ENCODE results near the gene USP54. TPM values are rescaled to one million over a fixed set of nuclear protein-coding genes. Genes with fewer than 3 reads are reported as not detected.

The USP54 gene
- total and polyA plus RNA-seq, 2 donors (not counting 1 experiment from before 2014, with no cell fraction given) = 2.3 to 12.9 TPM

- H3K4me1 ChIP-seq (ENCODE audit: control insufficient read depth in 2 of 2, insufficient read depth in 2 of 2, low read length in 2 of 2) = no peaks in the 10 kb centered on the region
- no peaks in the 10 kb centered on the region for H3K9me3 Mint-ChIP-seq (ENCODE audit: insufficient read depth)
- CTCF ChIA-PET = interaction anchor here (0.9 kb wide), 1 partner anchor 18 kb away, joined by 3 read pairs; no protein-coding TSS in a partner anchor
- H3K27ac Mint-ChIP-seq = no peak overlapping the region
- WGBS (ENCODE audit: insufficient coverage) = 100% methylated on average over 3 of the region's 6 CpGs
- no peak overlapping the region for H3K4me2 ChIP-seq (replicated peaks; ENCODE audit: low read depth, low read length, poor library complexity, severe bottlenecking)
- H3K4me3 Mint-ChIP-seq = no peak overlapping the region
- no peak overlapping the region for H3K4me3 ChIP-seq (ENCODE audit: control extremely low read depth in 1 of 5, extremely low read depth in 1 of 5, insufficient read depth in 1 of 5, low read depth in 2 of 5, low read length in 4 of 5)
- no peaks in the 10 kb centered on the region for H4K20me1 ChIP-seq (ENCODE audit: control insufficient read depth, insufficient read depth, low read length, poor library complexity, severe bottlenecking)
- TF ChIP-seq CTCF (IDR thresholded peaks at IDR 0.05) (no peak), EZH2 (IDR thresholded peaks at IDR 0.05; ENCODE audit: borderline replicate concordance, insufficient read depth, low read depth, low read length, poor library complexity, severe bottlenecking) (no peak)
- no peaks in the 10 kb centered on the region for H3K4me1 Mint-ChIP-seq
- no peak for ATAC-seq (ENCODE audit: low read depth)
- peaks cover 3% of the 10 kb centered on the region in 2 experiments for H3K36me3 ChIP-seq (replicated peaks in 1 of 2; ENCODE audit: control extremely low read depth in 1 of 2, control insufficient read depth in 1 of 2, extremely low read depth in 1 of 2, insufficient read depth in 2 of 2, low read length in 1 of 2)
- no peaks in the 10 kb centered on the region for H3K27me3 Mint-ChIP-seq
- H3K27ac ChIP-seq (ENCODE audit: low read length in 2 of 2) = no peak overlapping the region
- no peaks in the 10 kb centered on the region for H3K27me3 ChIP-seq (replicated peaks in 1 of 4; ENCODE audit: control extremely low read depth in 1 of 4, control insufficient read depth in 3 of 4, insufficient read depth in 4 of 4, low read length in 3 of 4)
- H3K79me2 ChIP-seq (ENCODE audit: control insufficient read depth, insufficient read depth, low read length) = no peaks in the 10 kb centered on the region
- POLR2A ChIA-PET = no interaction called here
- no peaks in the 10 kb centered on the region for H3K9me3 ChIP-seq (ENCODE audit: control extremely low read depth in 1 of 3, control insufficient read depth in 2 of 3, insufficient read depth in 1 of 3, low read length in 2 of 3)
- no peak overlapping the region for H3K9ac ChIP-seq (ENCODE audit: low read length)
- no peak overlapping the region for H2AFZ ChIP-seq (ENCODE audit: insufficient read depth, low read depth, low read length, poor library complexity, severe bottlenecking)
- DNase-seq = no peak
- intact Hi-C loops (cut with micrococcal nuclease) = no loop called here
These were observed 131.3 kb downstream of the USP54 start for GRCh38 chr10:73459683-73460314.

GRCh38 chr10:73456187-73456890 lies 134.8 kb downstream of the USP54 start:
- intact Hi-C loops (cut with micrococcal nuclease) = no loop called here
- no peaks in the 10 kb centered on the region for H3K9me3 Mint-ChIP-seq (ENCODE audit: insufficient read depth)
- no peaks in the 10 kb centered on the region for H3K4me1 ChIP-seq (ENCODE audit: control insufficient read depth in 2 of 2, insufficient read depth in 2 of 2, low read length in 2 of 2)
- TF ChIP-seq EZH2 (IDR thresholded peaks at IDR 0.05; ENCODE audit: borderline replicate concordance, insufficient read depth, low read depth, low read length, poor library complexity, severe bottlenecking) = no peak
- TF ChIP-seq CTCF (IDR thresholded peaks at IDR 0.05) = no peak
- ATAC-seq (ENCODE audit: low read depth) = no peak
- CTCF ChIA-PET = no interaction called here
- no peaks in the 10 kb centered on the region for H3K4me1 Mint-ChIP-seq
- no peak overlapping the region for H3K4me3 Mint-ChIP-seq
- no peaks in the 10 kb centered on the region for H3K27me3 Mint-ChIP-seq
- DNase-seq = no peak
- H3K4me3 ChIP-seq (ENCODE audit: control extremely low read depth in 1 of 5, extremely low read depth in 1 of 5, insufficient read depth in 1 of 5, low read depth in 2 of 5, low read length in 4 of 5) = no peak overlapping the region
- no peak overlapping the region for H2AFZ ChIP-seq (ENCODE audit: insufficient read depth, low read depth, low read length, poor library complexity, severe bottlenecking)
- H3K79me2 ChIP-seq (ENCODE audit: control insufficient read depth, insufficient read depth, low read length) = no peaks in the 10 kb centered on the region
- no peak overlapping the region for H3K27ac Mint-ChIP-seq
- H3K27me3 ChIP-seq (replicated peaks in 1 of 4; ENCODE audit: control extremely low read depth in 1 of 4, control insufficient read depth in 3 of 4, insufficient read depth in 4 of 4, low read length in 3 of 4) = no peaks in the 10 kb centered on the region
- no peaks in the 10 kb centered on the region for H4K20me1 ChIP-seq (ENCODE audit: control insufficient read depth, insufficient read depth, low read length, poor library complexity, severe bottlenecking)
- no peaks in the 10 kb centered on the region for H3K9me3 ChIP-seq (ENCODE audit: control extremely low read depth in 1 of 3, control insufficient read depth in 2 of 3, insufficient read depth in 1 of 3, low read length in 2 of 3)
- no CpG with 5 or more reads among the region's 2 CpGs for WGBS (ENCODE audit: insufficient coverage)
- no peak overlapping the region for H3K9ac ChIP-seq (ENCODE audit: low read length)
- POLR2A ChIA-PET = interaction anchor here (0.6 kb wide), 1 partner anchor 209 kb away, joined by 6 read pairs; the partner anchor contains the start of gene DNAJC9
- no peak overlapping the region for H3K4me2 ChIP-seq (replicated peaks; ENCODE audit: low read depth, low read length, poor library complexity, severe bottlenecking)
- H3K27ac ChIP-seq (ENCODE audit: low read length in 2 of 2) = no peak overlapping the region
- no peaks in the 10 kb centered on the region for H3K36me3 ChIP-seq (replicated peaks in 1 of 2; ENCODE audit: control extremely low read depth in 1 of 2, control insufficient read depth in 1 of 2, extremely low read depth in 1 of 2, insufficient read depth in 2 of 2, low read length in 1 of 2)

All from B cell (primary cell).